Measurements from ENCODE around the gene SMAD2. TPM values are rescaled to one million over a fixed set of nuclear protein-coding genes. Genes with fewer than 3 reads are reported as not detected.

SMAD2 gene
- total RNA-seq, 3 donors from 2014 or later = 35.1 to 101 (median 73.6) TPM

DNA sequence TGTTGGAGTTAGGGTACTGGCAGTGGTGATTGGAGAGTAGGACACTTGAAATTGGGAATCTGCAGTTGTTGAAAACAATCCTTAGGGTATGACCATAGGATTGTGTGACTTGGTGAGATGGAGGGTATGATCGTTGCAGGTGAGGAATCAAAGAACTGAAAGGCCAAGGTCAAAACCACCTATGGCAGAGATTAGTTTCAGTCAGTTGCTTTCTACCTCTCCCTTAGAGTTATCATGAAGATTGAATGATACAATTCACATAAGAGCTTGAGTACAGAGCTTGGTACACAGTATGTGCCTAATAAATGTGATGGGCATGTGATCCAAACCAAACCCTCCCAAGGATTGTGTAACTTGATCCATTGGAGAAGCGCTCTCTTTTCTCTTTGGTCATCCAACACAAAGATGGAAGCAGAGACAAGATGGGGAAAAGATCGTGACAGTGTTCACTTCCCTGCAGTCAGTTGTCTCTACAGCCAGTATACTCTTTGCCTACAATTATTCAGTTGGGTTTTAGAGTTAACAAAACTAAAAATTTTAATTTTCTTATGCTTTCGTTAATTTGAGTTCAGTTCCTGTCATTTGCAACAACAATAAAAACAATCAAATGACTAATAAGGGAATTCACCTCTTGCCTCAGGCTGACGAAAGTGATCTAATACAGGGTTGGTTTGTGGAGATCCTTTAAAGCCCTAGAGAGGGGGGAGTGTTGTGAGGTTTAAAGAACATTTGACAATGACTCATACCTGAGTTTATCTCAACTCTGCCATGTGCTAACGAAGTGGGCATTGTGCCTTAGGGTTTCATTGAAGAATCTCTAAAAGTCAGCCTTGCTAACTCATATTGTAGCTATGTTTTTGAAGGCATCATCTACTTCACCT, 14.8 kb upstream of the SMAD2 start:
- intact Hi-C loops (cut with DNase I; ENCODE audit: low total_unique reads) = no loop called here
- TF ChIP-seq, protein P1, sequence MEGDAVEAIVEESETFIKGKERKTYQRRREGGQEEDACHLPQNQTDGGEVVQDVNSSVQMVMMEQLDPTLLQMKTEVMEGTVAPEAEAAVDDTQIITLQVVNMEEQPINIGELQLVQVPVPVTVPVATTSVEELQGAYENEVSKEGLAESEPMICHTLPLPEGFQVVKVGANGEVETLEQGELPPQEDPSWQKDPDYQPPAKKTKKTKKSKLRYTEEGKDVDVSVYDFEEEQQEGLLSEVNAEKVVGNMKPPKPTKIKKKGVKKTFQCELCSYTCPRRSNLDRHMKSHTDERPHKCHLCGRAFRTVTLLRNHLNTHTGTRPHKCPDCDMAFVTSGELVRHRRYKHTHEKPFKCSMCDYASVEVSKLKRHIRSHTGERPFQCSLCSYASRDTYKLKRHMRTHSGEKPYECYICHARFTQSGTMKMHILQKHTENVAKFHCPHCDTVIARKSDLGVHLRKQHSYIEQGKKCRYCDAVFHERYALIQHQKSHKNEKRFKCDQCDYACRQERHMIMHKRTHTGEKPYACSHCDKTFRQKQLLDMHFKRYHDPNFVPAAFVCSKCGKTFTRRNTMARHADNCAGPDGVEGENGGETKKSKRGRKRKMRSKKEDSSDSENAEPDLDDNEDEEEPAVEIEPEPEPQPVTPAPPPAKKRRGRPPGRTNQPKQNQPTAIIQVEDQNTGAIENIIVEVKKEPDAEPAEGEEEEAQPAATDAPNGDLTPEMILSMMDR (IDR thresholded peaks at IDR 0.05) = no peak
- TF ChIP-seq POLR2AphosphoS5 (IDR thresholded peaks at IDR 0.05) (no peak), POLR2A (IDR thresholded peaks at IDR 0.05) (no peak)
- Histone ChIP-seq H3K27ac (no peak overlapping the region), H3K4me3 (no peak overlapping the region), H3K27me3 (no peaks in the 10 kb centered on the region), H3K9me3 (no peaks in the 10 kb centered on the region), H3K4me1 (no peaks in the 10 kb centered on the region), H3K36me3 (no peaks in the 10 kb centered on the region)
- DNase-seq (ENCODE audit: low spot score in 2 of 2) = no peak

DNA sequence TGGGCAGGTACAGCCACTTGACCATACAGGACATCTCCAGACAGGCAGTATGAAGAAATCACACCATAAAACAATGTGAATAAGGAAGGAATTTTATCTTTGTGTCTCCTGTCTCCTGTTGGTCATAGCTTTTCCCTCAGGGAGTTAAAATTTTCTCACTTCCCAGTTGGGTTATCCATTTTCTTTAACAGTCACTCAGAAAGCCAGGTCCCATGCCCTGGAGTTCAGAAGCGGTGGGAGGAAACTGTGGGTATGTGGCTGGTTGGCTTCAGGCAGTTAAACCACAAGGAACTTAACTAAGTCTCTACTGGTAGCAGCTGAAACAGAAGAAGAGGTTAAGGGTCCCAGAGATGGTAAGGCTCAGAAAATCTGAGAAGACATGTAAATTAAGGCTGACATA, 6.5 kb upstream of the SMAD2 start:
- TF ChIP-seq, protein P1 (IDR thresholded peaks at IDR 0.05) = no peak
- TF ChIP-seq POLR2AphosphoS5 (IDR thresholded peaks at IDR 0.05) (no peak), POLR2A (IDR thresholded peaks at IDR 0.05) (no peak)
- Histone ChIP-seq H3K9me3 (no peaks in the 10 kb centered on the region), H3K27ac (no peak overlapping the region), H3K4me1 (no peaks in the 10 kb centered on the region), H3K27me3 (no peaks in the 10 kb centered on the region), H3K36me3 (no peaks in the 10 kb centered on the region), H3K4me3 (no peak overlapping the region)
- intact Hi-C loops (cut with DNase I; ENCODE audit: low total_unique reads) = no loop called here
- DNase-seq (ENCODE audit: low spot score in 2 of 2) = no peak

DNA sequence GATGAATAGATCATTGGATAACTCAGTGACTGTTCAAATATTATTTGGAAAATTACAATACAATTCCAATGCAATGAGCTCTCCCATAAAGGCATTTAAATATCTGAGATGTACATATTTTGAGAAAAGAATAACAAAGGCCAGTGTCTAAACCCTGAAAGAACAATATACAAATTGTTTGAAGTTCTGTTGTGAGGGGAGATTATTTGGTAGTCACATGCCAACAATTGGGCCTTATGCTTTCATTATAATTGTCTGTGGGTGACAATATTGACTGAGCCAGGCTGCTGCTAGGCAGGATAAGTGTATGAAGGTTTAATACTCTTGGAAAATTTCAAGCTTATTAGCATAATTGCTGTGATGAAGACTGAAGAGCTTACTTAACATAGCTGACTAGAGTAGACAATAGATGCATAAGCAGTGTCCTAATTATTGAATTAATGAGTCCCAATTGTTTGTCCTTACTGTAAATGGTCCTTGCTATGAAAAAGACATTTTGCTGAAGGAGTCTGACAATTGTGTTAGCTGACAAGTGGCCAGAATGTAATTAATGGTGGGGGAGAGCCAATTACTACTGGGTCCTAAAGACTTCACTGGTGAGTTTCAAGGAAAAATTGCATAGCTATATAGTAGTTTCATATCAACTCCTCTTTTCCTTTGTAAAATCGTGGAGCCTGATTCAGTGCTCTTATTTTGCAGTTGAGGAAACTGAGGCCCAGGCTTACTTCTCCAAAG, 5.0 kb upstream of the SMAD2 start:
- no peak overlapping the region for H3K27ac ChIP-seq
- H3K36me3 ChIP-seq = no peaks in the 10 kb centered on the region
- TF ChIP-seq, protein P1 (IDR thresholded peaks at IDR 0.05) = no peak
- TF ChIP-seq POLR2A (IDR thresholded peaks at IDR 0.05) = no peak
- no peak for TF ChIP-seq POLR2AphosphoS5 (IDR thresholded peaks at IDR 0.05)
- H3K27me3 ChIP-seq = no peaks in the 10 kb centered on the region
- DNase-seq (ENCODE audit: low spot score in 2 of 2) = no peak
- H3K4me3 ChIP-seq = no peak overlapping the region
- no peaks in the 10 kb centered on the region for H3K9me3 ChIP-seq
- H3K4me1 ChIP-seq = no peaks in the 10 kb centered on the region
- intact Hi-C loops (cut with DNase I; ENCODE audit: low total_unique reads) = no loop called here

DNA sequence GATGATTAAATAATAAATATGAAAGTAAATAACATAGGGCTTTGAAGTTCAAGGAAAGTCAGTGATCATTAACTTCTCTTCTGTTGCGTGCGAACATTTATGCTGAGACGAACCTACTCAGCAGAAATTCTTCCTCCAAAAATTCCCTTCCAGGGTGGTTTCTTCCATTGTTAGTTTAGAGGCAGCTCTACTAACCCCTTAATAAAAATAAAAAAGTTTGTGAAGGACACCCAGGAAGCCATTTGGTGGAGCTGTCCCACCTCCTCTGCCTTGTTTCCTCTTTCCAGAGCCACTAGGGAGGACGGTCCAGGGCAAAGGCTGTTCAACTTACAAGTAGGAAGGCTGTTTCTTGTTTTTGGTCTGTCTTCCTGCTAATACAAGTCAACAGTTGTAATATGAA, 2.1 kb upstream of the SMAD2 start:
- Histone ChIP-seq H3K4me3 (no peak overlapping the region), H3K36me3 (no peaks in the 10 kb centered on the region), H3K27ac (no peak overlapping the region), H3K4me1 (no peaks in the 10 kb centered on the region), H3K9me3 (no peaks in the 10 kb centered on the region), H3K27me3 (no peaks in the 10 kb centered on the region)
- no peak for TF ChIP-seq POLR2AphosphoS5 (IDR thresholded peaks at IDR 0.05)
- TF ChIP-seq, protein P1 (IDR thresholded peaks at IDR 0.05) = no peak
- TF ChIP-seq POLR2A (IDR thresholded peaks at IDR 0.05) = no peak
- no peak for DNase-seq (ENCODE audit: low spot score in 2 of 2)
- intact Hi-C loops (cut with DNase I; ENCODE audit: low total_unique reads) = no loop called here

DNA sequence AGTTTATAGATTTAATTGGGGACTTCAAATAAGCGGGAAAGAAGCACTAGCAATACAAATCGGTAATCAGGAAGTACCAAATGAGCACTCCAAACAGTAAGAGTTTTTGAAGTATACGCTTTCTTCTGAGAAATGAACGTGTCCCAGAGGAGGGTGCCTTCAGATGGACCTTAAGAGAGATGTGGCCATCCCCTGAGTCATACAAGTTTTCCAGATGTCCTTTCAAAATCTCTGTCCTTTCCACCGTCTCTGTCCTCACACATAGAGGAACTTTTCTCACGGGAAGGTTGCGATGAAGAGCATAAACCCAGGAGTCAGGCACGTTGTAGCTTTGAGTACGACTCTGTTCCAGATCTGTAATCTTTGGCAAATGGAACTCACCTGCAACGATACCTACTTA, 1.7 kb upstream of the SMAD2 start:
- DNase-seq (ENCODE audit: low spot score in 2 of 2) = no peak
- Histone ChIP-seq H3K4me3 (peak overlapping the region in 1 of 3 donors; percentile 66), H3K4me1 (peaks cover 0 to 2% of the 10 kb centered on the region in 2 donors), H3K9me3 (no peaks in the 10 kb centered on the region), H3K27ac (peak overlapping the region; percentile 98 to 100), H3K36me3 (no peaks in the 10 kb centered on the region), H3K27me3 (no peaks in the 10 kb centered on the region)
- no peak for TF ChIP-seq POLR2AphosphoS5 (IDR thresholded peaks at IDR 0.05)
- TF ChIP-seq, protein P1 (IDR thresholded peaks at IDR 0.05) = no peak
- TF ChIP-seq POLR2A (IDR thresholded peaks at IDR 0.05) = no peak
- intact Hi-C loops (cut with DNase I; ENCODE audit: low total_unique reads) = no loop called here
